Psoas muscle (tissue), 8 donors: Measurements from ENCODE around the gene RPAIN. TPM values are rescaled to one million over a fixed set of nuclear protein-coding genes. Genes with fewer than 3 reads are reported as not detected.
A peak's percentile ranks its signal among the peaks of the same experiment; 100 is the strongest.

ENCODE experiments used
- ATAC-seq, 4 donors: fragments of 200-7000 bp; cut with Tn5 transposase; one replicate each; pipeline ENCODE4 v1.9.1; 2020; ENCODE audit warnings: moderate library complexity in 3 of 4, mild to moderate bottlenecking in 2 of 4
- DNase-seq, 2 donors: peaks; one replicate each; pipeline ENCODE4 v3.0.0-alpha.2; 2020
- H3K27ac ChIP-seq: fragments of 200-600 bp; one replicate; pipeline ENCODE4 v1.8.0; 2022
- H3K27me3 ChIP-seq, 3 donors: fragments of 200-600 bp in 1 of 3; one replicate each; pipeline versions ENCODE4 v1.6.1 to v1.8.0; 2013 to 2022; ENCODE audit warnings: low read length in 2 of 3, mild to moderate bottlenecking in 2 of 3, moderate library complexity in 1 of 3; ENCODE audit not compliant: insufficient read depth in 3 of 3
- H3K36me3 ChIP-seq, 2 donors: fragments of 200-600 bp in 1 of 2; one replicate each; pipeline versions ENCODE4 v1.6.1 to v1.8.0; 2013 to 2022; ENCODE audit warnings: low read depth in 1 of 2, mild to moderate bottlenecking in 1 of 2, moderate library complexity in 1 of 2; ENCODE audit not compliant: insufficient read depth in 1 of 2
- H3K4me1 ChIP-seq: fragments of 200-600 bp; one replicate; pipeline ENCODE4 v1.8.0; 2022
- H3K4me3 ChIP-seq: fragments of 200-600 bp; one replicate; pipeline ENCODE4 v1.8.0; 2022; ENCODE audit warnings: mild to moderate bottlenecking
- H3K9me3 ChIP-seq: fragments of 200-600 bp; one replicate; pipeline ENCODE4 v1.8.0; 2022
- CTCF ChIP-seq: fragments of 200-600 bp; IDR thresholded peaks from one replicate; pipeline ENCODE4 v1.8.0; 2022; ENCODE audit warnings: antibody characterized with exemption
- WGBS, 3 donors: extraction: QIAGEN DNeasy Blood & Tissue Kit; methylation state at CpG; one replicate each; pipeline versions ENCODE4 v1.1.6 to v1.1.7; 2013; 5-methylcytosine and 5-hydroxymethylcytosine counted together
- intact Hi-C, 2 donors: fragments of 100-400 bp; cut with DNase I; formaldehyde crosslinking; loops; one replicate each; pipeline versions ENCODE4 v1.11.0 to v1.14.2; 2022
- polyA plus RNA-seq, 3 donors: library from polyadenylated mRNA; stranded (reverse); fragments of 200-250 nt; gene quantifications; one replicate each; pipeline ENCODE4 v1.2.3, GENCODE V29; 2013
- total RNA-seq, 4 donors: library from RNA; stranded (reverse); fragmentation: NEBNext Ultra II Directional in 2 of 4; extraction: Animal tissue kit (Norgen Biotek cat#: 25700) in 2 of 4; gene quantifications; one replicate each; pipeline versions ENCODE4 v1.2.1 to v1.2.4, GENCODE V29; 2021 to 2023
- donor health status: healthy with polysubstance abuse.
- donor health status: DM: no; HTN: no; CAD: no; lungs with moderate emphysema.
- donor health status: Bipolar disorder and iron deficiency.
- donor health status: healthy.
- donor health status: DM: yes; HTN: yes; CAD: no.
- donor health status: DM: no; HTN: no; CAD: no.
- donor health status: DM: no; HTN: no; CAD: no.
- donor health status: DM: yes; HTN: yes; CAD: no.

The RPAIN gene
- total and polyA plus RNA-seq, 7 donors, result 24.7 to 65.2 (median 28.9) TPM

GRCh38 chr17:5468075-5468473, 48.1 kb downstream of the RPAIN start:
- WGBS, 3 donors, result 0 to 1% (median 0%) methylated on average over 17 of the region's 17 CpGs
- no peak for TF ChIP-seq CTCF
- intact Hi-C loops, result loop anchor here in 1 of 2 donors (2.0 kb wide), 1 partner anchor 19 kb away; the partner anchor contains the start of genes DERL2 and MIS12
- Histone ChIP-seq H3K9me3 (no peaks in the 10 kb centered on the region), H3K4me3 (peak overlapping the region; percentile 95), H3K27ac (no peak overlapping the region), H3K4me1 (peaks cover 7% of the 10 kb centered on the region), H3K36me3 (peaks cover 0 to 24% of the 10 kb centered on the region in 2 donors), H3K27me3 (no peaks in the 10 kb centered on the region)
- peak; percentile 8 to 22 (median 16) for ATAC-seq
- DNase-seq, result no peak

GRCh38 chr17:5472511-5472910, 52.5 kb downstream of the RPAIN start:
- Histone ChIP-seq H3K36me3 (peaks cover 3 to 68% of the 10 kb centered on the region in 2 donors), H3K27me3 (no peaks in the 10 kb centered on the region), H3K4me1 (peaks cover under 1% of the 10 kb centered on the region), H3K9me3 (no peaks in the 10 kb centered on the region), H3K4me3 (no peak overlapping the region), H3K27ac (no peak overlapping the region)
- DNase-seq (no peak), ATAC-seq (no peak)
- intact Hi-C loops, result no loop called here
- 80 to 91% (median 85%) methylated on average over 3 of the region's 3 CpGs for WGBS, 3 donors
- no peak for TF ChIP-seq CTCF

- ATAC-seq (no peak), DNase-seq (no peak)
- Histone ChIP-seq H3K9me3 (no peaks in the 10 kb centered on the region), H3K36me3 (peaks cover 6 to 82% of the 10 kb centered on the region in 2 donors), H3K27ac (no peak overlapping the region), H3K4me1 (no peaks in the 10 kb centered on the region), H3K27me3 (no peaks in the 10 kb centered on the region), H3K4me3 (no peak overlapping the region)
- no peak for TF ChIP-seq CTCF
- intact Hi-C loops, result no loop called here
- 64 to 70% (median 66%) methylated on average over 2 of the region's 2 CpGs for WGBS, 3 donors
Observed at GRCh38 chr17:5473906-5474305, 53.9 kb downstream of the RPAIN start.

GRCh38 chr17:5478992-5479391, 59.0 kb downstream of the RPAIN start:
- Histone ChIP-seq H3K4me3 (no peak overlapping the region), H3K36me3 (peaks cover 16 to 100% of the 10 kb centered on the region in 2 donors), H3K4me1 (no peaks in the 10 kb centered on the region), H3K27me3 (no peaks in the 10 kb centered on the region), H3K9me3 (no peaks in the 10 kb centered on the region), H3K27ac (no peak overlapping the region)
- TF ChIP-seq CTCF, result no peak
- intact Hi-C loops, result no loop called here
- ATAC-seq (no peak), DNase-seq (no peak)
- 91 to 92% (median 91%) methylated on average over 4 of the region's 4 CpGs for WGBS, 3 donors

- DNase-seq (no peak), ATAC-seq (no peak)
- Histone ChIP-seq H3K4me1 (no peaks in the 10 kb centered on the region), H3K27me3 (no peaks in the 10 kb centered on the region), H3K27ac (no peak overlapping the region), H3K4me3 (no peak overlapping the region), H3K9me3 (no peaks in the 10 kb centered on the region), H3K36me3 (peaks cover 14 to 89% of the 10 kb centered on the region in 2 donors)
- 78 to 87% (median 79%) methylated on average over 6 of the region's 6 CpGs for WGBS, 3 donors
- intact Hi-C loops, result no loop called here
- TF ChIP-seq CTCF, result no peak
Observed at GRCh38 chr17:5480962-5481361, 61.0 kb downstream of the RPAIN start.
